ENCODE measurements around the gene SLC18A2. TPM values are rescaled to one million over a fixed set of nuclear protein-coding genes. Genes with fewer than 3 reads are reported as not detected.

Gene SLC18A2
- total and polyA plus RNA-seq, 9 of the 15 experiments (the other 6 are each of a cell fraction or from before 2014, with no cell fraction given), result 0.03 to 5.4 (median 0.40) TPM

DNA sequence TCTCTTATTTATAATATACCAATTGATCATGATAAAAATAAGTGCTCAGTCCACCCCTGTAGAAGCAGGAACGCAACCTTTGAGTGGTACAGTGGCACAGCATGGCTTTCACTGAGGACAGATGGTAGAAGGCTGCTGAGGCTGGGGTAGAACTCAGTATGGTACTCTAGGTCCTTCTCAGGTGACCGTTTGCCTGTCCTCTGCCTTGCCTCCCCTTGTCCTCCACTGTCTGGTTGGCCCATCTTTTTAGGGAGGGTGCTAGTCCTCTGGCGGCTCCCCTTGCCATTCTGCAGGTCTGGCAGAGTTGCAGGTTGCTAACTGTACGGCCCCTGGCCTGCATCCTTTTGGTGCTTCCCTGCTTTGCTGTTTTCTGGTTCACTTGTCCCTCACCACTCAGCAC, 27.3 kb downstream of the SLC18A2 start:
- intact Hi-C loops (cut with micrococcal nuclease) (no loop called here), in situ Hi-C loops (cut with MboI) (no loop called here)
- BruUV-seq (replicated peaks), result no TSS peak
- Histone ChIP-seq H3K27me3 (ENCODE audit: control insufficient read depth in 2 of 2, insufficient read depth in 2 of 2, low read length in 2 of 2) (no peaks in the 10 kb centered on the region), H4K20me1 (replicated peaks; ENCODE audit: control insufficient read depth, insufficient read depth, low read length) (no peaks in the 10 kb centered on the region), H3K9ac (ENCODE audit: insufficient read depth in 1 of 2, low read depth in 2 of 2, low read length in 2 of 2) (no peak overlapping the region), H3K4me2 (ENCODE audit: insufficient read depth, low read length) (no peak overlapping the region), H3K9me1 (ENCODE audit: control insufficient read depth, insufficient read depth, low read length) (no peaks in the 10 kb centered on the region), H3K27ac (ENCODE audit: extremely low read depth, low read depth, low read length) (no peak overlapping the region), H3K4me1 (replicated peaks in 1 of 2; ENCODE audit: control insufficient read depth in 2 of 2, insufficient read depth in 2 of 2, low read length in 2 of 2) (peaks cover 5 to 31% of the 10 kb centered on the region in 2 experiments; a peak in 4 of 5 replicates), H3K4me3 (no peak overlapping the region), H3K36me3 (ENCODE audit: control insufficient read depth, insufficient read depth, low read length) (no peaks in the 10 kb centered on the region), H3K79me2 (ENCODE audit: control insufficient read depth, insufficient read depth, low read length) (no peaks in the 10 kb centered on the region), H3K9me3 (replicated peaks; ENCODE audit: control insufficient read depth, insufficient read depth, low read depth, low read length) (no peaks in the 10 kb centered on the region), H2AFZ (ENCODE audit: low read depth, low read length) (no peak overlapping the region)
- FAIRE-seq (no peak), ATAC-seq (no peak), DNase-seq (ENCODE audit: extremely low read depth in 1 of 4, low spot score in 3 of 4) (no peak)
- POLR2A ChIA-PET, result no interaction called here
- 76% methylated on average over 4 of the region's 4 CpGs for WGBS (ENCODE audit: insufficient coverage, low coverage, missing lambda C conversion rate)
- CTCF ChIA-PET (ENCODE audit: low intra/inter-chr PET ratio), result no interaction called here
- TF ChIP-seq ARID2 (IDR thresholded peaks at IDR 0.05), result no peak
- TF ChIP-seq POLR2H (tag; IDR thresholded peaks at IDR 0.05; ENCODE audit: low read depth), result no peak
- no peak for TF ChIP-seq ZNF316 (IDR thresholded peaks at IDR 0.05)
- TF ChIP-seq, protein P1, sequence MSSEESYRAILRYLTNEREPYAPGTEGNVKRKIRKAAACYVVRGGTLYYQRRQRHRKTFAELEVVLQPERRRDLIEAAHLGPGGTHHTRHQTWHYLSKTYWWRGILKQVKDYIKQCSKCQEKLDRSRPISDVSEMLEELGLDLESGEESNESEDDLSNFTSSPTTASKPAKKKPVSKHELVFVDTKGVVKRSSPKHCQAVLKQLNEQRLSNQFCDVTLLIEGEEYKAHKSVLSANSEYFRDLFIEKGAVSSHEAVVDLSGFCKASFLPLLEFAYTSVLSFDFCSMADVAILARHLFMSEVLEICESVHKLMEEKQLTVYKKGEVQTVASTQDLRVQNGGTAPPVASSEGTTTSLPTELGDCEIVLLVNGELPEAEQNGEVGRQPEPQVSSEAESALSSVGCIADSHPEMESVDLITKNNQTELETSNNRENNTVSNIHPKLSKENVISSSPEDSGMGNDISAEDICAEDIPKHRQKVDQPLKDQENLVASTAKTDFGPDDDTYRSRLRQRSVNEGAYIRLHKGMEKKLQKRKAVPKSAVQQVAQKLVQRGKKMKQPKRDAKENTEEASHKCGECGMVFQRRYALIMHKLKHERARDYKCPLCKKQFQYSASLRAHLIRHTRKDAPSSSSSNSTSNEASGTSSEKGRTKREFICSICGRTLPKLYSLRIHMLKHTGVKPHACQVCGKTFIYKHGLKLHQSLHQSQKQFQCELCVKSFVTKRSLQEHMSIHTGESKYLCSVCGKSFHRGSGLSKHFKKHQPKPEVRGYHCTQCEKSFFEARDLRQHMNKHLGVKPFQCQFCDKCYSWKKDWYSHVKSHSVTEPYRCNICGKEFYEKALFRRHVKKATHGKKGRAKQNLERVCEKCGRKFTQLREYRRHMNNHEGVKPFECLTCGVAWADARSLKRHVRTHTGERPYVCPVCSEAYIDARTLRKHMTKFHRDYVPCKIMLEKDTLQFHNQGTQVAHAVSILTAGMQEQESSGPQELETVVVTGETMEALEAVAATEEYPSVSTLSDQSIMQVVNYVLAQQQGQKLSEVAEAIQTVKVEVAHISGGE (CRISPR knock-in tag; IDR thresholded peaks at IDR 0.05), result no peak
- TF ChIP-seq ZKSCAN3 (CRISPR knock-in tag; IDR thresholded peaks at IDR 0.05), result no peak
- TF ChIP-seq HOXB6 (CRISPR knock-in tag; IDR thresholded peaks at IDR 0.05; ENCODE audit: borderline replicate concordance), result no peak
- TF ChIP-seq SP1 (CRISPR knock-in tag; IDR thresholded peaks at IDR 0.05), result no peak
- no peak for TF ChIP-seq CSDE1 (IDR thresholded peaks at IDR 0.05)
